Measurements from ENCODE around the gene ALKBH2. TPM values are rescaled to one million over a fixed set of nuclear protein-coding genes. Genes with fewer than 3 reads are reported as not detected.

The ALKBH2 gene
- total RNA-seq, 1 donor from 2014 or later, result 34.9 TPM

- intact Hi-C loops (cut with micrococcal nuclease), result no loop called here
- H3K9me3 Mint-ChIP-seq, result no peaks in the 10 kb centered on the region
- no peak for DNase-seq (ENCODE audit: low spot score)
- H3K27me3 Mint-ChIP-seq (ENCODE audit: low read depth), result no peaks in the 10 kb centered on the region
- no peak overlapping the region for H3K4me3 Mint-ChIP-seq (ENCODE audit: low read depth)
- H3K4me1 Mint-ChIP-seq (ENCODE audit: low read depth), result peaks cover 14% of the 10 kb centered on the region
- no peak overlapping the region for H3K27ac Mint-ChIP-seq
- peaks cover 34% of the 10 kb centered on the region for H3K36me3 Mint-ChIP-seq (ENCODE audit: low read depth)
Measured at GRCh38 chr12:109087250-109087649, 6.0 kb downstream of the ALKBH2 start.

GRCh38 chr12:109085590-109085989 is 7.7 kb downstream of the ALKBH2 start:
- no peak overlapping the region for H3K4me3 Mint-ChIP-seq (ENCODE audit: low read depth)
- H3K9me3 Mint-ChIP-seq, result no peaks in the 10 kb centered on the region
- intact Hi-C loops (cut with micrococcal nuclease), result no loop called here
- H3K36me3 Mint-ChIP-seq (ENCODE audit: low read depth), result peaks cover 32% of the 10 kb centered on the region
- H3K4me1 Mint-ChIP-seq (ENCODE audit: low read depth), result peaks cover 3% of the 10 kb centered on the region
- H3K27me3 Mint-ChIP-seq (ENCODE audit: low read depth), result no peaks in the 10 kb centered on the region
- H3K27ac Mint-ChIP-seq, result no peak overlapping the region
- DNase-seq (ENCODE audit: low spot score), result no peak

DNA sequence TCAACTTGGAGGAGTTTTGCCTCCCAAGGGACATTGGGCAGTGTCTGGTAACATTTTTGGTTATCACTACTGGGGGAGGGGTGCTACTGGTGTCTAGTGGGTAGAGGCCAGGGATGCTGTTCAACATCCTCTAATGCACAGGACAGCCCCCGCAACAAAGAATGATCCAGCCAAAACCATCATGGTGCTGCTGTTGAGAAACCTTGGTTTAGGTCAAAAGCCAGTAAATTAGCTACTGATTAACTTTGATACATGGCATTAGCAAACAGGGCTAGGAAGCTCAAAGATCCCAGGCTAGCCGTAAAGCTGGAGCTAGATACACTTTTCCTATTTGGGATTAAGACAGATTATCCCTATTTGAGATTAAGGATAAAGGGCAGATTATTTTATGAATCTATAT is 8.8 kb downstream of the ALKBH2 start:
- H3K9me3 Mint-ChIP-seq, result peaks cover 3% of the 10 kb centered on the region
- H3K27me3 Mint-ChIP-seq (ENCODE audit: low read depth), result no peaks in the 10 kb centered on the region
- H3K4me1 Mint-ChIP-seq (ENCODE audit: low read depth), result no peaks in the 10 kb centered on the region
- DNase-seq (ENCODE audit: low spot score), result no peak
- no peak overlapping the region for H3K4me3 Mint-ChIP-seq (ENCODE audit: low read depth)
- intact Hi-C loops (cut with micrococcal nuclease), result no loop called here
- H3K27ac Mint-ChIP-seq, result no peak overlapping the region
- H3K36me3 Mint-ChIP-seq (ENCODE audit: low read depth), result peaks cover 35% of the 10 kb centered on the region

GRCh38 chr12:109082751-109083150 is 10.5 kb downstream of the ALKBH2 start:
- Mint-ChIP-seq H3K27ac (no peak overlapping the region), H3K9me3 (peaks cover 8% of the 10 kb centered on the region), H3K4me1 (ENCODE audit: low read depth) (no peaks in the 10 kb centered on the region), H3K27me3 (ENCODE audit: low read depth) (no peaks in the 10 kb centered on the region), H3K36me3 (ENCODE audit: low read depth) (peaks cover 30% of the 10 kb centered on the region), H3K4me3 (ENCODE audit: low read depth) (no peak overlapping the region)
- intact Hi-C loops (cut with micrococcal nuclease), result no loop called here
- no peak for DNase-seq (ENCODE audit: low spot score)

DNA sequence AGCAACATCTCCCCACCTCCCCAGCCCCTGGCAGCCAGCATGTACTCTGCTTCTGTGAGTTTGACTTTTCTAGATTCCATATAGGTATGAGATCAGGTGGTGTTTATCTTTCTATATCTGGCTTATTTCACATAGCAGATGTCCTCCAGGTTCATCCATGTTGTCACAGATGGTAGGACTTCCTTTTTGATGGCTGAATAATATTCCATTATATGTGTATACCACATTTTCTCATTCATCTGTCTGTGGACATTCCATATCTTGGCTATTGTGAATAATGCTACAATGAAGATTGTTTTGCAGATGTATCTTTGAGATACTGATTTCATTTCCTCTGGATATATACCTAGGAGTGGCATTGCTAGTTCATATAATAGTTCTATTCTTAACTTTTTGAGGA is 18.4 kb downstream of the ALKBH2 start:
- Mint-ChIP-seq H3K36me3 (ENCODE audit: low read depth) (peaks cover 32% of the 10 kb centered on the region), H3K27ac (no peak overlapping the region)
- intact Hi-C loops (cut with micrococcal nuclease), result no loop called here

GRCh38 chr12:109069307-109070271 is 23.7 kb downstream of the ALKBH2 start:
- no peaks in the 10 kb centered on the region for H3K4me1 Mint-ChIP-seq (ENCODE audit: low read depth)
- no peak for DNase-seq (ENCODE audit: low spot score)
- intact Hi-C loops (cut with micrococcal nuclease), result no loop called here
- peaks cover 12% of the 10 kb centered on the region for H3K36me3 Mint-ChIP-seq (ENCODE audit: low read depth)
- H3K9me3 Mint-ChIP-seq, result no peaks in the 10 kb centered on the region
- no peak overlapping the region for H3K4me3 Mint-ChIP-seq (ENCODE audit: low read depth)
- H3K27ac Mint-ChIP-seq, result no peak overlapping the region
- no peaks in the 10 kb centered on the region for H3K27me3 Mint-ChIP-seq (ENCODE audit: low read depth)

More for the DNA sequence above, 18.4 kb downstream of the ALKBH2 start:
- Mint-ChIP-seq H3K4me3 (ENCODE audit: low read depth) (no peak overlapping the region), H3K4me1 (ENCODE audit: low read depth) (no peaks in the 10 kb centered on the region), H3K27me3 (ENCODE audit: low read depth) (no peaks in the 10 kb centered on the region), H3K9me3 (peaks cover 8% of the 10 kb centered on the region)
- DNase-seq (ENCODE audit: low spot score), result no peak

- Mint-ChIP-seq H3K4me1 (ENCODE audit: low read depth) (peaks cover 2% of the 10 kb centered on the region), H3K36me3 (ENCODE audit: low read depth) (peaks cover 3% of the 10 kb centered on the region), H3K4me3 (ENCODE audit: low read depth) (no peak overlapping the region), H3K27ac (no peak overlapping the region), H3K9me3 (no peaks in the 10 kb centered on the region), H3K27me3 (ENCODE audit: low read depth) (no peaks in the 10 kb centered on the region)
- no peak for DNase-seq (ENCODE audit: low spot score)
- intact Hi-C loops (cut with micrococcal nuclease), result no loop called here
Measured at GRCh38 chr12:109065853-109066193, 27.4 kb downstream of the ALKBH2 start.

DNA sequence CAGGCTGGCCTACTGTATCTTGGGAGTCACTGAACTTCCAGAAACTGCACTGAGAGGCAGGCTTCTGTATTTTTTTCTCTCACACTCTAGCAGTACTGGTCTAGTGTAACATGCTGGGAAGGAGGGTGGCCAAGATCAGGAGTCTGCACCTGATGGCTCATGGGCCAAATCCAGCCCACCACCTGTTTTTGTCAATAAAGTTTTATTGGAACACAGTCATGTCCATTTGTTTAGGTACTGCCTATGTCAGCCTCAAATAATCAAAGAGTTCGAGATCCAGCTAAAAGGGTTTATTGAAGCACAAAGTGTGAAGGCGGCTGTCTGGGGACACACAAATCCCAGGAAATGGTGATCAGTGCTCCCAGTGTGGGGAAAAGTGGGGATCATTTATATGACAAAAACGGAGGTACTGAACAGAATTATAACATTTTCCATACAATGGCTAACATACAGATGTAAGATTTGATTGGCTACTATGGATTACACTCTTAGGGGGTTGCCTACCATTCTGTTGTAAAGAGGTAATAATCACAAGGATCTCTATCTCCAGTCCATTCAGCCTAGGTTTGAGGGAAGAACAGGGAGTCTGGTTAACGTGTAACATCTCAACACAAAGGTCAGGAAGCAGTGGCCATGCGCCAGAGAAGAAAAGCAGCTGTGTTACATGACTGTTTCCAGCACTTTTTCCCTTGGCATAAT is 28.0 kb downstream of the ALKBH2 start:
- H3K27me3 Mint-ChIP-seq (ENCODE audit: low read depth), result no peaks in the 10 kb centered on the region
- intact Hi-C loops (cut with micrococcal nuclease), result no loop called here
- no peak for DNase-seq (ENCODE audit: low spot score)
- H3K4me1 Mint-ChIP-seq (ENCODE audit: low read depth), result peaks cover 2% of the 10 kb centered on the region
- no peak overlapping the region for H3K4me3 Mint-ChIP-seq (ENCODE audit: low read depth)
- peaks cover 3% of the 10 kb centered on the region for H3K36me3 Mint-ChIP-seq (ENCODE audit: low read depth)
- no peak overlapping the region for H3K27ac Mint-ChIP-seq
- H3K9me3 Mint-ChIP-seq, result no peaks in the 10 kb centered on the region

DNA sequence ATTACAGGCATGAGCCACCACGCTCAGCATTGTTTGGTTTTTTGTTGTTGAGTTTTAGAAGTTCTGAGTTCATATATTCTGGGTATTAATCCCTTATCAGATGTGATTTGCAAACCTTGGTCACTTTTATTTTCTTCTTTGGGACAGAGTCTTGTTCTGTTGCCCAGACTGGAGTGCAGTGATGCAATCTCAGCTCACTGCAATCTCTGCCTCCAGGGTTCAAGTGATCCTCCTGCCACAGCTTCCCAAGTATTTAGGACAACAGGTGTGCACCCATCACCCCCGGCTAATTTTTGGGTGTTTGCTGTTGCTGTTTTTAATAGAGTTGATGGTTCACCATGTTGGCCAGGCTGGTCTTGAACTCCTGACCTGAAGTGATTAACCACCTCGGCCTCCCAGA is 29.1 kb downstream of the ALKBH2 start:
- no peak for DNase-seq (ENCODE audit: low spot score)
- no peaks in the 10 kb centered on the region for H3K27me3 Mint-ChIP-seq (ENCODE audit: low read depth)
- no peak overlapping the region for H3K4me3 Mint-ChIP-seq (ENCODE audit: low read depth)
- no peaks in the 10 kb centered on the region for H3K9me3 Mint-ChIP-seq
- peaks cover 6% of the 10 kb centered on the region for H3K36me3 Mint-ChIP-seq (ENCODE audit: low read depth)
- intact Hi-C loops (cut with micrococcal nuclease), result no loop called here
- no peak overlapping the region for H3K27ac Mint-ChIP-seq
- H3K4me1 Mint-ChIP-seq (ENCODE audit: low read depth), result peaks cover 2% of the 10 kb centered on the region

GRCh38 chr12:109058773-109059172 is 34.5 kb downstream of the ALKBH2 start:
- Mint-ChIP-seq H3K4me1 (ENCODE audit: low read depth) (peaks cover 7% of the 10 kb centered on the region), H3K36me3 (ENCODE audit: low read depth) (peaks cover 3% of the 10 kb centered on the region), H3K27me3 (ENCODE audit: low read depth) (no peaks in the 10 kb centered on the region), H3K4me3 (ENCODE audit: low read depth) (no peak overlapping the region), H3K27ac (no peak overlapping the region), H3K9me3 (no peaks in the 10 kb centered on the region)
- intact Hi-C loops (cut with micrococcal nuclease), result no loop called here
- no peak for DNase-seq (ENCODE audit: low spot score)

GRCh38 chr12:109057376-109057775 is 35.9 kb downstream of the ALKBH2 start:
- no peak overlapping the region for H3K27ac Mint-ChIP-seq
- DNase-seq (ENCODE audit: low spot score), result no peak
- no peaks in the 10 kb centered on the region for H3K9me3 Mint-ChIP-seq
- H3K36me3 Mint-ChIP-seq (ENCODE audit: low read depth), result peaks cover 3% of the 10 kb centered on the region
- peaks cover 8% of the 10 kb centered on the region for H3K4me1 Mint-ChIP-seq (ENCODE audit: low read depth)
- no peak overlapping the region for H3K4me3 Mint-ChIP-seq (ENCODE audit: low read depth)
- H3K27me3 Mint-ChIP-seq (ENCODE audit: low read depth), result no peaks in the 10 kb centered on the region
- intact Hi-C loops (cut with micrococcal nuclease), result no loop called here

DNA sequence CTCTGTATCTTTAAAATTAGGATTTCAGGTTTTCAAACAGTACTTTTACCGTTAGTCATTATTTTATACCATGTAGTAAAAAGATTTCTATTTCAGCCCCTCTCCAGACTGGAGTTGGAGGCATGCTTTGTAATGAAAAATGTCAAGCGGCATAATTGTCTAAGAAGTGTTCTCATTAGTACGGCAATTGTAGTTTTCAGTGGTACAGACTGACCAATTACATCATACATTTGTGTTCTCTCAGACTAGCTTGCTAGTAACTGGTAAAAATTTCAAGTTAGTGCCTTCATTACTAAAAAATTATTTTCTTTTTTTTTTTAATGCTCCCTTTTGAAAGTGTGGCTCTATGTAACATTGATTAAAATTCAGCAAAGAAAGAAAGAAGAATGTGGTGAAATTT is 36.4 kb downstream of the ALKBH2 start:
- no peak overlapping the region for H3K27ac Mint-ChIP-seq
- H3K9me3 Mint-ChIP-seq, result no peaks in the 10 kb centered on the region
- peaks cover 7% of the 10 kb centered on the region for H3K36me3 Mint-ChIP-seq (ENCODE audit: low read depth)
- intact Hi-C loops (cut with micrococcal nuclease), result no loop called here
- no peaks in the 10 kb centered on the region for H3K27me3 Mint-ChIP-seq (ENCODE audit: low read depth)
- no peak overlapping the region for H3K4me3 Mint-ChIP-seq (ENCODE audit: low read depth)
- DNase-seq (ENCODE audit: low spot score), result no peak
- peaks cover 11% of the 10 kb centered on the region for H3K4me1 Mint-ChIP-seq (ENCODE audit: low read depth)

- intact Hi-C loops (cut with micrococcal nuclease), result loop anchor here (5.0 kb wide), 1 partner anchor 492 kb away; the partner anchor contains the start of genes ISCU and SART3
- no peak for DNase-seq (ENCODE audit: low spot score)
- H3K4me1 Mint-ChIP-seq (ENCODE audit: low read depth), result peaks cover 11% of the 10 kb centered on the region
- no peaks in the 10 kb centered on the region for H3K9me3 Mint-ChIP-seq
- H3K4me3 Mint-ChIP-seq (ENCODE audit: low read depth), result peak overlapping the region; percentile 13
- H3K27me3 Mint-ChIP-seq (ENCODE audit: low read depth), result no peaks in the 10 kb centered on the region
- H3K27ac Mint-ChIP-seq, result peak overlapping the region; percentile 98
- peaks cover 4% of the 10 kb centered on the region for H3K36me3 Mint-ChIP-seq (ENCODE audit: low read depth)
Measured at GRCh38 chr12:109054520-109054919, 38.8 kb downstream of the ALKBH2 start.
